Measurements from ENCODE around the gene POLD3.
"Not testable (repeated sequence)": the region's sequence is repeated elsewhere in the genome, so short reads cannot be mapped to it uniquely, and the experiment has no call there.

Gene POLD3

DNA sequence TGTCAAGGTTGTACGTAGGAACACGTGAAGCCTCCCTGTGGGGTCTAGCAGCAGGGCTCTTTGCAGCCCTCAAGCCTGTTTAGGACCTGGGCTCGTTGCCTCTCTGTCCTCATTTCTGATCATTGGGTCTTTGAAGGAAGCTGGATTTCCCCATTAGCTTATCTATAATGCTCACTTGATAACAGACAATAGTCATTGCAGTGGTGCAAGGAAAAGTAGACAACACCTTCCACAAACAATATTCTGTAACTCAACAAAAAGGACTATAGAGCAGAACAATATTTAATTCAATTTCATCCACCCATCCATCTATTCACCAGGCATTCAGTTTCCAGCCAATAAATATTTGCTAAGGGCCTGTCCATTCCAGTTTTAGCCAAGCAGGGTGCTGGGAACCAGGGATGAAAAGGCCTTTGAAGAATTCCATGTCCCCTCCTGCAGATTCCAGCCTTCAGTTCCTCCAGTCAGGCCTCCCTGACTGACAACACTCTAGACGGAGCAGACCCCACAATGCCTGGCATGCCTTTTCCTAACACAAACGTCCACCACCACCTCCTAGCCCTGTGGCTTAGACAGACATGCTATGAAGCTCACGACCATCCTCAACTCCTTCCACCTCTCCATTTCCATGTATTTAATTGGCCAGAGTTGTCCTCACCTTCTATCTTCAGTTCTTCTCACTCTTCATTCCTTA lies 12.7 kb upstream of the POLD3 start:
- in situ Hi-C loops (cut with MboI; ENCODE audit: low sequenced_read_pairs): no loop called here

DNA sequence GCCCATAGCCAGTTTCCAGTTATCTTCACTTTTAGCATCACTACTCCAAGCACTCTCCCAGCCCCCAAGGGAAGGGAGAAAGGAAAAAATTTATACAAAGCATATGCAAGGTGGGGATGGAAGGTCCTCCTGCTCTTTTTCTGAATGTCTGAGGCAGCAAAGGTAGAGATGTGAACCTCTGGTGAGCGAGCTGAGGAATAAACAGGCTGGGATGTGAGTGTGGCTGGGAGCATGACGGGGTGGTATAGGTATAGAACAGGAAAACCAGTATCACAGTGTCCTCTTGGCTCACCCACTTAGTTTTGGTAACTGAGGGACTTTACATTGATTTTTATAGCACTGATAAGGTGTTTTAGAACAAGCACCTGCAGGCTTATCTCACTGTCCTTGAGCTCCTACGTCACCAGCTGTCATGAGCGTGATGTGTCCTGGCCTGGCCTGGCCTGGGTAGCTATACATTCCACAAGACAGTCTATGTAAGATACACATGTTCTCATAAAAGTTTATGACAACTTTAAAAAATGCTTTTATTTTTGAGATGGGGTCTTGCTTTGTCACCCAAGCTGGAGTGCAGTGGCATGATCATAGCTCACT lies 10.3 kb upstream of the POLD3 start:
- in situ Hi-C loops (cut with MboI; ENCODE audit: low sequenced_read_pairs): no loop called here

DNA sequence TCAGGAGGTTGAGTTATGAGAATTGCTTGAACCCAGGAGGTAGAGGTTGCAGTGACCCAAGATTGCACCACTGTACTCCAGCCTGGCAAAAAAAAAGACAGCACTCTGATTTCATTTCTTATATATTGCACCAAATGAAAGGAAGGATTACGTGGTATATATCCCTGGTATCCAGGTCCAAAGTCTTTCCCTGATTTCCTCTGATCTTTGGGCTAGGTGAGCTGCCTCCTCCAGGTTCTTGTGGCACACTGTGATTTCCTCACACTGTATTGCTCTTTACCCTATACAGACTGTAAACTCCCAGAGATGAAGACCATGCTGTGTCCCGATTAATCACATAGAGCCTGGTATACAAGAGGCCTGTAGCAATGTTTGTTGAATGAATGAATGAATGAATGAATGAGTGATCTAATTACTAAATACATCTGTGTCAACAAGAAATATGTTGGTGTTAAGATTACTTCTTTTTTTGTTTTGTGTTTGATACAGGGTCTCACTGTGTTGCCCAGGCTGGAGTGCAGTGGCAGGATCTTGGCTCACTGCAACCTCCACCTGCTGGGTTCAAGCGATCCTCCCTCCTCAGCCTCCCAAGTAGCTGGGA lies 9.3 kb upstream of the POLD3 start:
- in situ Hi-C loops (cut with MboI; ENCODE audit: low sequenced_read_pairs): no loop called here

DNA sequence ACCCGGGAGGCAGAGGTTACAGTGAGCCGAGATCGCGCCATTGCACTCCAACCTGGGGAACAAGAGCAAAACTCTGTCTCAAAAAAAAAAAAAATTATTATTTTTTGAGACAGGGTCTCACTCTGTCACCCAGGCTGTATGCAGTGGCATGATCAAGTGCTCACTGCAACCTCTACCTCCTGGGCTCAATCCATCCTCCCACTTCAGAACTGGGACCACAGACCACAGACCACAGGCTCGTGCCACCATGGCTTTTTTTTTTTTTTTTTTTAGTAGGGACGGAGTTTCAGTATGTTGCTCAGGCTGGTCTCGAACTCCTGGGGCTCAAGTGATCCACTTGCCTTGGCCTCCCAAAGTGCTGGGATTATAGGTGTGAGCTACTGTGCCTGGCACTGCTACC lies 1.9 kb upstream of the POLD3 start:
- in situ Hi-C loops (cut with MboI; ENCODE audit: low sequenced_read_pairs): not testable (repeated sequence)

DNA sequence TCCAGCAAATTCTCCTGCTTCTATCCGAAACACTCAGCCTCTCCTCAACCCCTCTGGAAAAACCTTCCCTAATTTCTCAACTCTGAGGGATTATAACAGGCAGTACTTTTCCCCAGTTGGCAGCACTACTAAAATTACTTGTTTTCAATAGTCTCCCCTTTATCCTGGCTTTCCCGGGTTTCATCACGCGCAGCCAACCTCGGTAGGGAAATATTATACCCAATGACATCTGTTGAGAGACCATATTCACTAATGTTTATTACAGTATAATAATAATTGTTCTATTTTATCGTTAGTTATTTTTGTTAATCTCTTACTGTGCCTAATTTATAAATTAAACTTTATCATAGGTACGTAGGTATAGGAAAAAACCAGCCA lies 330 bp upstream of the POLD3 start:
- in situ Hi-C loops (cut with MboI; ENCODE audit: low sequenced_read_pairs): no loop called here

DNA sequence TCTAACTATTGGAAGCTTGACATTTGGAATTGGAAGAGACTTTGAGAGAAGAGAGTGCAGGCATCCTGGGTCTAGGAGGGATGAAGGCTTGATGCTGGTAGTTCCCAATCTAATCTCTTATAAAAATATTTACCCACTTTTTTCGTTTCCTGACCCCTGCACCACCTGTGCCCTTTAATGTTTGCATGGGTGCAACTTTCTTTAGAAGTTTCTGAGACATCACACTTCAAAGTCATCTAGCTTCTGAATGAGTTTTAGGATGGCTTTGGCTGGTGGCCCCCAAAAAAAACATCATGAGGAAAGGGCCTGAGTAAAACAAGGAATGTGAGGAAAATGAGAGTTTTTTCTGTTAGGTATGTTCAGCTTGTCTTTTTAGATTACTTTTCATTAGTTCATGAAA lies 1.1 kb downstream of the POLD3 start:
- in situ Hi-C loops (cut with MboI; ENCODE audit: low sequenced_read_pairs): no loop called here

DNA sequence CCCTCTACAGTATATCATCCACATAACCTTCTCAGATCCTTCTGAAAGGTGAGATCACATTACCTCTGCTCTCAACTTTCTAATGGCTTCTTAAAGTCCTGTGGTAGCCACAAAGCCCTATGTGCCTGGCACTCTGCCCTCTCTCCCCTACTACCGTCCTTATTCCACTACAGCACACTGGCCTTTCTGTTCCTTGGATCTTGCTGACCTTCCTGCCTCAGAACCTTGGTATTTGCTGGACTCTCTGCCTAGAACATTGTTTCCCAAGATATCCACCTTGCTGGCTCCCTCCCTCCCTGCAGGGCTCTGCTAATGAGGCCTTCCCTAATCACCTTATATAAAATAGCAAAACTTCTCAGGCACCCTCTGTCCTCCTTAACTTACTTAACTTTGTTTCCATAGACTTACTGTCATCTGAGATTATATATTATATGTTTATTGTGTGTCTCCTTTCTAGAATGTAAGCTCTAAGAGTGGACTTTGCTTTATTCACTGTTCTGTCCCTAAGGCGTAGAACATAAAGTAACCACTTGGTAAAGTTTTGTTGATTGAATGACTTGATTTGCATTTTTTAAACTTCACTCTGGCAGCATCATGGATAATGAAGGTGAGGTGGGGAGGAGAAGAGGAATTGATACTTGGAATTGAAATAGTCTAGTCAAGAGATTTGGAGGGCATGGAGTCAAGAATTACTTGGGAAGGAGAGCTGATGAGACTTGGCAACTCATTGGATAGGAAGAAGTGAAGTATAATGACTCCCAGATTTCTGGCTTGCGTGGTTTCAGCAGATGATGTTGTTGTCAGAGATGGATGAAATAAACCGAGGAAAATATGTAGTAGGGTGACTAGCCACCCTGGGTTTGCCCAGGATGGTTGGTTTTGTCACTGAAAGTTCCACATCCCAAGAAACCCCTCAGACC lies 10.5 kb downstream of the POLD3 start:
- in situ Hi-C loops (cut with MboI; ENCODE audit: low sequenced_read_pairs): no loop called here

DNA sequence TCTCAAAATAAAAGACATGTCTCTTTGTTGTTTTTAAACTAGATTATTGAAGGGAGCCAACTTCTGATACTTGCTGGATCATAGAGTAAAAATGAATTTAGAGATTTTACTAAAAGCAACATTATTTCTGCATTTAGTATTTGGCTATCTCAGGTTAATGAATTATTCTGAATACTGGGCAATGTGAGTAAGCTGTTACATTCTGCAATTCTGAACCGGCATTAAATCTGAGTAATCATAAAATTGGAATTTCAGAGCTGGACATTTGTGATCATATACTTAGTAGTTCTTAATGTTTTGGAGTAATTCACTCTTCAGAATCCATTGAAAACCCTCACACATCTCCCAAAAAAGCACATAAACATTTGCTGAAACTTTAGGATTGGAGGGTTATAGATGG lies 11.5 kb downstream of the POLD3 start:
- in situ Hi-C loops (cut with MboI; ENCODE audit: low sequenced_read_pairs): no loop called here

DNA sequence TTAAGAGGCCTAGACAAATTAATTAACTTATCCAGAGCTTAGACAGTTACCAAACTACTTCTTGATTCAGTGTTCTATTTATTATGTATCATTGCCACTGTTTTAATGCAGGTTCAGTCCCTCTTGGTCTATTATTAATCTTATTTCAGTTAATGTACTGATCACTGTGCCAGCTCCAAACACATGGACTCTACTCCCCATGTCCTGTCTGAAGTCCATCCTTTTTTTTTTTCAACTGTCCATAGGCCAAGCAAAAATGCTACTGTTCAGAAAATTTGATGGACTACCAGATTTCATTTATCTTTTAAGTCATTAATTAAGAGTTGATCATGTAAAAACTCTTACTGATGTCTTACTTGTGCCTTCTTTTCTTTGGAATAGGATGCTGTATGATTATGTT lies 11.9 kb downstream of the POLD3 start:
- in situ Hi-C loops (cut with MboI; ENCODE audit: low sequenced_read_pairs): no loop called here

DNA sequence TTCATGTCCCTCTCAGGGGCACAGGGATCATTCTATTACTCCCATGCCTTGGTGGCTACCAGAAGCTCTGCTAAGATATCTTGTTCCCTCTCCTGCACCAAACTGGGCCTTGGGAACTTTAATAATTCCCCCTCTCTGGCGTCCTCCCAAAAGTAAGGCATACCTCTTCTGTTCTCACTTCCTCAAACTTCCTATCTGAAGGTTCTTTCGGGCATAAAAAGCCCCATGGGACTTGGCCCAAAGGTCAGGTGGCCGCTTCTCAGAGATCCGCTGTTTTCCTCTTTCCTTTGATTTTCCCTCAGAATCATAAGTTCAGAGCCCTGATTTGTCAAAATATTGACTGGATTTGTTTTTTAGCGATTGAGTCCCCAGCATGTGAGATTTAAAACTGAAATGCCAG lies 13.0 kb downstream of the POLD3 start:
- in situ Hi-C loops (cut with MboI; ENCODE audit: low sequenced_read_pairs): no loop called here

DNA sequence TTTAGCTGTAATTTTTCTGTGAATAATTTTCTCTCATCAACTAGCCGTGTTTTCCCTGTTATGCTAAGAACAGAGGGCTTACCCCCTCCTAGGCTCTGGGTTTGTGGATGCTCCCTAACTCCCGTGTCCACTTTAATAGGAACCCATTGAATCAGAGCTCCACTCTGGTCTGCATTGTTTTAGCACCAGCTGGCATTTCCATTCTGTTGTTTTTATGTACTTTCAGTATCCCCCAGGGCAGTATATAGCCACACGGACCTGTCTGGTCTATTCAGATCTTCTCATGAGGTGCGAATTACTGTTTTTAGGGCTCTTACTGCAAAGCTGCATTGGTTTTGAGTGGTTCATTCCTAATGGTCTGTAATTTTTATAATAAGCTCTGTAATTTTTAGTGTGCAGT lies 16.0 kb downstream of the POLD3 start:
- in situ Hi-C loops (cut with MboI; ENCODE audit: low sequenced_read_pairs): no loop called here

DNA sequence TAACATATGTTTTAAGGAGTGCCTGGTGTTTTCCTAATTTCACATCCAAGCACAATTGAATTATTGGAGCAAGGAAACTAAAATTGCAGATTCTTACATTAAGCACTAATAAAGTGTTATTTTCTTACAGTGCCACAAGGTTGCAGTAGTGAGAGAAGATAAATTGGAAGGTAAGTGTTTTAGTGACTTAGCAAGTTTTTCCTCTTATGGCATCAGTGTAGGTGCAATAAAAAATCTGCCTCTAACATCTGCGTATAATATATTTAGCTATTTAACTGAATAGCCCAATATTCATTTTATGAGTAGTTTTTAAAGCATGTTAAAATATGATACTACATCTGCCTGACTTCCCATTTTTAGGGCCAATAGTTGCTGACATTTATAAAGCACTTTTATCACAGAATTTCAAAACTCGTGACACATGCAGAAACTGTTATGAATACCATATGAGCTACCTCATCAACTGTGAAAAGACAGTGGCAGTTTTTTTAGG lies 19.0 kb downstream of the POLD3 start:
- in situ Hi-C loops (cut with MboI; ENCODE audit: low sequenced_read_pairs): no loop called here

DNA sequence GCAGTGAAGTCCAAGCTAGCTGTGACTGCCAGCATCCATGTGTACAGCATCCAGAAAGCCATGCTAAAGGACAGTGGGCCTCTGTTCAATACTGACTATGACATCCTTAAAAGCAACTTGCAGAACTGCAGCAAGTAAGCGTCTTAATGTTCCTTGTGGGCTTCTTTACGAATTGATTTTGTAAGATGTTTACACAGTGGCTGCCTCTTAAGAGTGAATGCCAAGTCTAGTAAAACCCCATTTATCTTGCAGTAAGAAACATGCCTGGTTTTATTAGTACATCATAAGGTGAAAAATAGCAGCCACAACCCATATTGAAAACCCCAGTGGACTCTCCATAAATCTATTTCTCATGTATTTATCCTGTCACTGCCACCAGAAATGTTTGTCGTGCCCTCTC lies 20.5 kb downstream of the POLD3 start:
- in situ Hi-C loops (cut with MboI; ENCODE audit: low sequenced_read_pairs): no loop called here

DNA sequence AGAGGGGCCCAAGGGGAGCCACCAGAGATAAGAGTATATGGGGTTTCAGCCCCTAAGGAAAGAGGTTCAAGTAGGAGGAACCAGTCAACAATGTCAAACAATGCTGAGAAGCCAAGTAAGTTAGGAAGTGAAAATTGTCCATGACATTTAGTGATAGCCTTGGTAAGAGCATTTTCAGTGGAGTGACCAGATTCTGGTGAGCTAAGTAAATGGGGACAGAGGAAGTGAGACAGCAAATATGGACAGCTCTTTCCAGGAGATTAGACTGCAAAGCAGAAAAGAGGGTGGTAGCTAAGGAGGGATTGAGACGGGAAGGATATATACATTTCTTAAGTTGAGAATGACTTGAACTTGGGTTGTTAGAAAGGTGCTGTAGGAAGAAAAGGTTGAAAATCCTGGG lies 22.9 kb downstream of the POLD3 start:
- in situ Hi-C loops (cut with MboI; ENCODE audit: low sequenced_read_pairs): no loop called here

DNA sequence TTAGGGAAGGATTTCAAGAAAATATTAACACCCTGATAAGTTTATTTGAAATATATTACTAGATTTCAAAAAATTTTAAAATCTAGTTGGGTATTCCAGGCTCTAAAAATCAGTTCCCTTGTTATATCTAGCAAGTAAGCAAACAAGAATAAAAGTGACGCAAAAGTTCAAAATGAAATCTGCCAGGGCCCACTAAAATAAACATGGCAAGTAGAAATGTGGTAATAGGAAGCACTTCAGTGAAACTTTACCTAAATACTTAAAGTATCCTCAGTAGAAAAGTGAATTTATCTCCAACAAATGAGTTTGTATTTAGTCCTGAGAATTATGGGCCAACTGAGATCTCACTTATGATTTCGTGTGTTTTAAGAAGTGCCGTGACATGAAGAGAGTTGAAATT lies 23.6 kb downstream of the POLD3 start:
- in situ Hi-C loops (cut with MboI; ENCODE audit: low sequenced_read_pairs): no loop called here

DNA sequence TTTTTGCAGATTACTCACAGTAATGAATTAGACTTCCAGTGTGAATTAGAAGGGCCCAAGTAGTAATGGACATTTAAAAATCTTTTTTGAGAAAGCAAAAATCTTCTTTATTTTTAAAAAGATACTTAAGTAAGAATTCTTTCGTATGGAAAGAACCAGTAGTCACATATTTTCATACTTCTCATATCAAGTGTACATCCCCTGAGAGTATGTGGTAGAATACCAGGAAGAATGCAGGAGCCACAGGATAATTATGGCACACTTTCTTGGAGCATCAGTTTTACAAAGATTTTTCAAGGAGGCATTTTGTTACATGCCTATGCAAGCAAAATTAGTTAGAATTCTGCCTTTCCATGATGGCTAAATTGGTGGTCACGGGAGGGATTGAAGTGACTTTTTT lies 28.1 kb downstream of the POLD3 start:
- in situ Hi-C loops (cut with MboI; ENCODE audit: low sequenced_read_pairs): no loop called here

DNA sequence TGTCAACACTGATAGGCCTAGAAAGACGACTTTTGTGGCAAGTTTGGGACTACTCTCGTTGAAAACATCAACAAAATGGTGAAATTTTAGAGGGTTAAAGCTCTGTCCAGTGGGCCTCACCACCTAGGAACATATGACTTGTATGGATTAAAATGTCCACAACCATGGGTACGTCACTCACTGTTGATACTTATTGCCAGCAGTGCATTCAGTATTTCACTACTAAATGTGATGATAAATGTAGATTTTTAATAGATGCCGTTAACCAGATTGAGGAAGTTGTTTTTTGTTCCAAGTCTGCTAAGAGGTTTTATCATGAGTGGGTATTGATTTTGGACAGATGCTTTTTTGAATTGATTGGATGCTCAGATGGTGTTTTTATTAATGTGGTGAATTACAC lies 33.7 kb downstream of the POLD3 start:
- in situ Hi-C loops (cut with MboI; ENCODE audit: low sequenced_read_pairs): no loop called here

DNA sequence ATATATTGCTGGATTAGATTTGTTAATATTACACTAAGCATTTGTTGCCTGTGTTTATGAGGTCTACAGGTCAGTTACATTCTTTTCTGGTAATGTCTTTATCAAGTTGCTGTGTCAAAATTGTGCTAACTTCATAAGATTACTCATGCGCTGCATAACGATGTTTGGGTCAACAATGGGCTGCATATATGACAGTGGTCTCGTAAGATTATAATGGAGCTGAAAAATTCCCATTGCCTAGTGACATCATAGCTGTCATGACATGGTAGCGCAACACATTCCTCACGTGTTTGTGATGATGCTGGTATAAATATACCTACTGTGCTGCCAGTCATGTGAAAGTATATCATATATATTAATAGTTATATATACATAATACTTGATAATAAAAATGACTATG lies 34.2 kb downstream of the POLD3 start:
- in situ Hi-C loops (cut with MboI; ENCODE audit: low sequenced_read_pairs): no loop called here

DNA sequence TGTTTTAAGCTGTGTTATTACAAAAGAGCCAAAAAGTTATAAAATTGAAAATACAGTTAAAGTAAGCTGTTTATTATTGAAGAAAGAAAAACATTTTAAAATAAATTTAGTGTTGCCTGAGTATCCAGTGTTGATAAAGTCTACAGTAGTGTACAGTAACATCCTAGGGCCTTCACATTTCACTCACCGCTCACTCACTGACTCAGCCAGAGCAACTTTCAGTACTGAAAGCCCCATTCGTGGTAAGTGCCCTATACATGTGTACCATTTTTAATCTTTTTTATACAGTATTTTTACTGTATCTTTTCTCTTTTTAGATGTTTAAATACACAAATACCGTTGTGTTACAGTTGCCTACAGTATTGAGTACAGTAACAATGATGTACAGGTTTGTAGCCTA lies 35.0 kb downstream of the POLD3 start:
- in situ Hi-C loops (cut with MboI; ENCODE audit: low sequenced_read_pairs): no loop called here

DNA sequence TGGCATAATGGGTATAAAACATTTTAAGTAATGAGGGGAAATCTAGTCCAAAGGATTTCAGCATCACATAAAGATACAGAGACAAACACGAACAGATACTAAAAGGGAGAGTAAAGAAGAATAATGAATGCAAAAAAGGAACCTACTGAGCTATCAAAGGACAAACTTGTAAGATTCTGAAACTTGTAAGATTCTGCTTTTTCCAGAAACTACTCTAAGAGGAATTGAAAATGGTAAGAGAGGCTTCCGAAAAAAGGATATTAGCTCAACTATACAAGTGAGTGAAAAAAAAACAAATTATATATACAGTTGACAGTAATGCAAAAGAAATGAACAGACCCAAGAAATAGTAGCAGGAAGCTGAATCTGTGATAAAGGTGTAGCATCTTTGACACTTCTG lies 37.7 kb downstream of the POLD3 start:
- in situ Hi-C loops (cut with MboI; ENCODE audit: low sequenced_read_pairs): no loop called here

Data from HL-60/S4 treated with retinoic acid at 250 ng/mL for 4 days and 3 days (cell line).